Right lobe of liver (tissue), 4 donors: Measurements from ENCODE around the gene ATXN2.

ENCODE experiments used
- POLR2A ChIP-seq: fragments of 450-650 bp; IDR thresholded peaks from one replicate; pipeline ENCODE4 v1.6.1; 2017; ENCODE audit warnings: antibody characterized with exemption, mild to moderate bottlenecking
- TF ChIP-seq, protein P1 (sequence below), 4 donors: fragments of 200-600 bp in 3 of 4; fragments of 450-650 bp in 1 of 4; IDR thresholded peaks; one replicate each; pipeline versions ENCODE4 v1.5.1 to v1.8.0; 2016 to 2022; ENCODE audit warnings: antibody characterized with exemption in 4 of 4, mild to moderate bottlenecking in 2 of 4
- donor health status: DM: no; HTN: no; CAD: no.
- donor health status: DM: no; HTN: no; CAD: no.
- donor health status: DM: no; HTN: yes; CAD: no.

- TF ChIP-seq, protein P1, sequence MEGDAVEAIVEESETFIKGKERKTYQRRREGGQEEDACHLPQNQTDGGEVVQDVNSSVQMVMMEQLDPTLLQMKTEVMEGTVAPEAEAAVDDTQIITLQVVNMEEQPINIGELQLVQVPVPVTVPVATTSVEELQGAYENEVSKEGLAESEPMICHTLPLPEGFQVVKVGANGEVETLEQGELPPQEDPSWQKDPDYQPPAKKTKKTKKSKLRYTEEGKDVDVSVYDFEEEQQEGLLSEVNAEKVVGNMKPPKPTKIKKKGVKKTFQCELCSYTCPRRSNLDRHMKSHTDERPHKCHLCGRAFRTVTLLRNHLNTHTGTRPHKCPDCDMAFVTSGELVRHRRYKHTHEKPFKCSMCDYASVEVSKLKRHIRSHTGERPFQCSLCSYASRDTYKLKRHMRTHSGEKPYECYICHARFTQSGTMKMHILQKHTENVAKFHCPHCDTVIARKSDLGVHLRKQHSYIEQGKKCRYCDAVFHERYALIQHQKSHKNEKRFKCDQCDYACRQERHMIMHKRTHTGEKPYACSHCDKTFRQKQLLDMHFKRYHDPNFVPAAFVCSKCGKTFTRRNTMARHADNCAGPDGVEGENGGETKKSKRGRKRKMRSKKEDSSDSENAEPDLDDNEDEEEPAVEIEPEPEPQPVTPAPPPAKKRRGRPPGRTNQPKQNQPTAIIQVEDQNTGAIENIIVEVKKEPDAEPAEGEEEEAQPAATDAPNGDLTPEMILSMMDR (IDR thresholded peaks at IDR 0.05): no peak
- no peak for TF ChIP-seq POLR2A
These were observed 141.5 kb downstream of the ATXN2 start for GRCh38 chr12:111457577-111457976.
